H9 (cell line): ENCODE results near the gene RAB19. TPM values are rescaled to one million over a fixed set of nuclear protein-coding genes. Genes with fewer than 3 reads are reported as not detected.

Experiments used
- DNase-seq: peaks from one replicate; pipeline ENCODE4 v3.0.0-alpha.2; 2017
- H2AFZ ChIP-seq: one replicate; pipeline ENCODE4 v1.6.1; 2013; ENCODE audit warnings: mild to moderate bottlenecking, low read length, control low read depth, moderate library complexity
- H2AK5ac ChIP-seq: 2 replicates; pipeline ENCODE4 v1.6.1; 2013; ENCODE audit warnings: low read length, control low read depth, mixed read lengths; ENCODE audit not compliant: insufficient read length
- H2BK120ac ChIP-seq: one replicate; pipeline ENCODE4 v1.6.1; 2013; ENCODE audit warnings: low read depth, mild to moderate bottlenecking, low read length, control low read depth, inconsistent platforms; ENCODE audit not compliant: poor library complexity, severe bottlenecking
- H2BK12ac ChIP-seq: 2 replicates; pipeline ENCODE4 v1.6.1; 2013; ENCODE audit warnings: low read length, control low read depth, mixed read lengths, low read depth; ENCODE audit not compliant: insufficient read length
- H2BK15ac ChIP-seq: 2 replicates; pipeline ENCODE4 v1.6.1; 2013; ENCODE audit warnings: low read depth, low read length, control low read depth
- H2BK20ac ChIP-seq: one replicate; pipeline ENCODE4 v1.6.1; 2013; ENCODE audit warnings: low read depth, mild to moderate bottlenecking, low read length, control low read depth, inconsistent platforms; ENCODE audit not compliant: poor library complexity, severe bottlenecking
- H2BK5ac ChIP-seq: 2 replicates; pipeline ENCODE4 v1.6.1; 2013; ENCODE audit warnings: low read length, control low read depth, mixed read lengths; ENCODE audit not compliant: insufficient read length
- H3K14ac ChIP-seq: 2 replicates; pipeline ENCODE4 v1.6.1; 2013; ENCODE audit warnings: low read length, control low read depth; ENCODE audit not compliant: insufficient read depth
- H3K18ac ChIP-seq: 2 replicates; pipeline ENCODE4 v1.6.1; 2013; ENCODE audit warnings: low read depth, mild to moderate bottlenecking, mixed read lengths, low read length, control low read depth; ENCODE audit not compliant: insufficient read length
- H3K23ac ChIP-seq: 2 replicates; pipeline ENCODE4 v1.6.1; 2013; ENCODE audit warnings: low read length, control low read depth, mixed read lengths, low read depth; ENCODE audit not compliant: insufficient read length
- H3K23me2 ChIP-seq: 2 replicates; pipeline ENCODE4 v1.6.1; 2013; ENCODE audit warnings: low read depth, mild to moderate bottlenecking, mixed read lengths, low read length, control low read depth; ENCODE audit not compliant: insufficient read length, poor library complexity, severe bottlenecking
- H3K27ac ChIP-seq: 2 replicates; pipeline ENCODE4 v1.5.1; 2013; ENCODE audit warnings: low read length, control low read depth, mixed read lengths, low read depth; ENCODE audit not compliant: insufficient read length
- H3K27me3 ChIP-seq: 2 replicates; pipeline ENCODE4 v1.6.1; 2013; ENCODE audit warnings: low read length, control low read depth, inconsistent platforms; ENCODE audit not compliant: insufficient read depth
- H3K4ac ChIP-seq: 2 replicates; pipeline ENCODE4 v1.6.1; 2013; ENCODE audit warnings: low read depth, mild to moderate bottlenecking, control low read depth, inconsistent platforms, low read length, moderate library complexity
- H3K4me1 ChIP-seq: 2 replicates; pipeline ENCODE4 v1.6.1; 2013; ENCODE audit warnings: low read length, control low read depth, inconsistent platforms; ENCODE audit not compliant: insufficient read depth
- H3K4me2 ChIP-seq: 2 replicates; pipeline ENCODE4 v1.6.1; 2013; ENCODE audit warnings: low read length, control low read depth, mixed read lengths; ENCODE audit not compliant: insufficient read length, insufficient read depth
- H3K56ac ChIP-seq: 2 replicates; pipeline ENCODE4 v1.6.1; 2013; ENCODE audit warnings: low read depth, mild to moderate bottlenecking, mixed read lengths, low read length, control low read depth; ENCODE audit not compliant: insufficient read length
- H3K79me1 ChIP-seq: 2 replicates; pipeline ENCODE4 v1.6.1; 2013; ENCODE audit warnings: low read depth, mild to moderate bottlenecking, moderate library complexity, low read length, control low read depth, inconsistent platforms; ENCODE audit not compliant: insufficient read depth, poor library complexity, severe bottlenecking
- H3K79me2 ChIP-seq: 2 replicates; pipeline ENCODE4 v1.6.1; 2013; ENCODE audit warnings: low read length, control low read depth, inconsistent platforms; ENCODE audit not compliant: insufficient read depth
- H3K9ac ChIP-seq: 2 replicates; pipeline ENCODE4 v1.6.1; 2013; ENCODE audit warnings: low read length, control low read depth, mixed read lengths; ENCODE audit not compliant: insufficient read length; ENCODE audit errors: extremely low read depth
- H3K9me3 ChIP-seq: one replicate; pipeline ENCODE4 v1.6.1; 2013; ENCODE audit warnings: low read depth, low read length, inconsistent platforms; ENCODE audit not compliant: control insufficient read depth
- H3T11ph ChIP-seq: one replicate; pipeline ENCODE4 v1.6.1; 2013; ENCODE audit warnings: mild to moderate bottlenecking, low read length, control low read depth, inconsistent platforms
- H4K20me1 ChIP-seq: one replicate; pipeline ENCODE4 v1.6.1; 2013; ENCODE audit not compliant: control insufficient read depth, insufficient read length, insufficient read depth
- H4K5ac ChIP-seq: 2 replicates; pipeline ENCODE4 v1.6.1; 2013; ENCODE audit warnings: low read depth, mild to moderate bottlenecking, mixed read lengths, low read length, control low read depth; ENCODE audit not compliant: insufficient read length
- H4K8ac ChIP-seq: replicated peaks from 2 replicates; pipeline ENCODE4 v1.6.1; 2013; ENCODE audit warnings: low read length, control low read depth, mixed read lengths, low read depth; ENCODE audit not compliant: insufficient read length
- H4K91ac ChIP-seq: 2 replicates; pipeline ENCODE4 v1.6.1; 2013; ENCODE audit warnings: low read depth, mild to moderate bottlenecking, moderate library complexity, mixed read lengths, low read length, control low read depth; ENCODE audit not compliant: insufficient read length
- H3K27ac Mint-ChIP-seq, 3 experiments: 2 replicates in 2 of 3; 3 replicates in 1 of 3; pipeline ENCODE4 v1.8.0; 2020 to 2021; ENCODE audit warnings: mixed read lengths in 3 of 3, mild to moderate bottlenecking in 1 of 3, moderate library complexity in 1 of 3
- H3K27me3 Mint-ChIP-seq: 2 replicates; pipeline ENCODE4 v1.8.0; 2021; ENCODE audit warnings: low read depth, mild to moderate bottlenecking, moderate library complexity, mixed read lengths
- H3K36me3 Mint-ChIP-seq, 3 experiments: 2 replicates in 2 of 3; 3 replicates in 1 of 3; pipeline ENCODE4 v1.8.0; 2020 to 2021; ENCODE audit warnings: low read depth in 3 of 3, mixed read lengths in 3 of 3; ENCODE audit not compliant: insufficient read depth in 1 of 3
- H3K4me1 Mint-ChIP-seq, 2 experiments: 2 replicates each; pipeline ENCODE4 v1.8.0; 2020; ENCODE audit warnings: mixed read lengths in 2 of 2
- H3K4me3 Mint-ChIP-seq, 2 experiments: 2 replicates in 1 of 2; 3 replicates in 1 of 2; pipeline ENCODE4 v1.8.0; 2020 to 2021; ENCODE audit warnings: mild to moderate bottlenecking in 2 of 2, mixed read lengths in 2 of 2, moderate library complexity in 1 of 2
- H3K9me3 Mint-ChIP-seq, 2 experiments: 2 replicates in 1 of 2; 3 replicates in 1 of 2; pipeline ENCODE4 v1.8.0; 2020; ENCODE audit warnings: mild to moderate bottlenecking in 2 of 2, mixed read lengths in 2 of 2, moderate library complexity in 1 of 2
- CTCF ChIP-seq: fragments of 200-600 bp; sonication (generic); conservative IDR thresholded peaks from 3 replicates; pipeline ENCODE4 v1.8.0; 2021; ENCODE audit warnings: antibody characterized with exemption, mild to moderate bottlenecking
- WGBS: extraction: QIAGEN DNeasy Blood & Tissue Kit; methylation state at CpG from one replicate; pipeline ENCODE4 v1.1.7; 2013; ENCODE audit warnings: missing lambda C conversion rate, low lambda C conversion rate, mixed read lengths; ENCODE audit not compliant: insufficient read length; ENCODE audit errors: extremely low coverage; 5-methylcytosine and 5-hydroxymethylcytosine counted together
- long read RNA-seq: library from polyadenylated mRNA; unstranded; transcript quantifications from one replicate; pipeline ENCODE4 v2.0.0, GENCODE V29; 2020
- total RNA-seq: library from RNA; stranded (reverse); gene quantifications from 2 replicates; pipeline ENCODE4 v1.2.1, GENCODE V29; 2021

RAB19 gene, protein sequence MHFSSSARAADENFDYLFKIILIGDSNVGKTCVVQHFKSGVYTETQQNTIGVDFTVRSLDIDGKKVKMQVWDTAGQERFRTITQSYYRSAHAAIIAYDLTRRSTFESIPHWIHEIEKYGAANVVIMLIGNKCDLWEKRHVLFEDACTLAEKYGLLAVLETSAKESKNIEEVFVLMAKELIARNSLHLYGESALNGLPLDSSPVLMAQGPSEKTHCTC
- 14.4 and 15.1 TPM in 2 replicates for total RNA-seq
- long read RNA-seq, transcript RAB19-202 (4 exons, 645 nt) = major isoform, 6 of 11 reads
- long read RNA-seq, partial matches to known transcripts = 0 of 11 reads
- long read RNA-seq, other reads (novel, unspliced or antisense) = 4 of 11 reads

DNA sequence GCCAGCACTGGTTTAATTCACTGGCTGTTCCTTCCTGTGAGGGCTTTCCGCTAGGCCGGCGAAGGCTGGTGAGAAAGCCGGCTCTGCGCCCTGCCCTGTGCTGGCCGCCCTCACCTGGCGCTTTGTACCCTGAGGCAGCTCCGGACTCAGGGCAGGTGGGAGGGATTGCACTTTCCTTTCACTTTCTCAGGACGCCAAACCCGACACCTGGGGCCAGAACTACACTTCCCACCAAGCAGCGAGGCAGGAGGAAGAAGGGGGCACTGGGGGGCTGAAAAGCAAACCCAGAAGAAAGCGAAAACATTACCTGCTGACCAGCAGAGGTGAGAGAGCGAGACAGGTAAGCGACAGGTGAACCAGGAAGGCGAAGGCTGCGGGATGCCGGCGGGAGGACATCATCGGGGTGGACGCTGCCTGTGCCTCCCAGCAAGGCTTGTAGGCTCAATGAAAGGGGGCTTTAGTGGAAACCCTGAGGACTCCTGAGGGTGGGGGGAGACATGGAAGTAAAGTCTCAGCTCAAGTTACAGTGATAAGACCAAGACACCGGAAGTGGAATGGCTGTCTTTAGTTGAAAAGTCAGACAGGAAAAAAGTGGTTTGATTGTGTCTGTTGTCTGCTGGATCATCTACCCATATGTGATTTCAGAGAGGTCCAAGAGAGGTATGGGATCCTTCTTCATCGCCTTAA lies at the start of gene RAB19:
TSS of gene RAB19 (plus strand) at position 181 of the 687 bp plus-strand sequence. CDS start 3,589 bp downstream, outside the sequence.
- Histone ChIP-seq H3K56ac (no peak within 1 kb of the TSS), H2BK15ac (no peak within 1 kb of the TSS), H4K20me1 (no peaks in the 10 kb centered on the region), H2BK20ac (no peak within 1 kb of the TSS), H3K79me1 (no peaks in the 10 kb centered on the region), H3K23me2 (peaks cover 3% of the 10 kb centered on the region), H4K5ac (no peak within 1 kb of the TSS), H3K27me3 (no peaks in the 10 kb centered on the region), H3K79me2 (no peaks in the 10 kb centered on the region), H3K9ac (peak within 1 kb of the TSS; percentile 38), H3K27ac (no peak within 1 kb of the TSS), H2BK5ac (no peak within 1 kb of the TSS), H3K4me1 (peaks cover 5% of the 10 kb centered on the region; the same call in 1 of the 2 replicates), H4K91ac (no peak within 1 kb of the TSS), H3T11ph (no peak within 1 kb of the TSS), H2AFZ (no peak within 1 kb of the TSS), H3K18ac (peak within 1 kb of the TSS; percentile 16), H3K4ac (no peak within 1 kb of the TSS), H3K4me2 (peak within 1 kb of the TSS; percentile 54), H3K23ac (no peak within 1 kb of the TSS), H3K14ac (peak within 1 kb of the TSS; percentile 6; the same call in 1 of the 2 replicates), H4K8ac (no peak within 1 kb of the TSS), H2BK120ac (no peak within 1 kb of the TSS), H2BK12ac (no peak within 1 kb of the TSS), H3K9me3 (no peaks in the 10 kb centered on the region), H2AK5ac (no peak within 1 kb of the TSS)
- H3K9me3 Mint-ChIP-seq = no peaks in the 10 kb centered on the region; a peak in 1 of 5 replicates
- H3K27me3 Mint-ChIP-seq = no peaks in the 10 kb centered on the region
- no CpG with 5 or more reads among the region's 22 CpGs for WGBS
- no peak for TF ChIP-seq CTCF
- H3K27ac Mint-ChIP-seq = peak within 1 kb of the TSS; percentile 73 to 93 (median 89)
- peaks cover 17 to 23% of the 10 kb centered on the region in 2 experiments for H3K4me1 Mint-ChIP-seq
- peak; percentile 91 for DNase-seq
- H3K4me3 Mint-ChIP-seq = peak within 1 kb of the TSS; percentile 74 to 83
- H3K36me3 Mint-ChIP-seq = peaks cover 4 to 18% (median 15%) of the 10 kb centered on the region in 3 experiments; a peak in 6 of 7 replicates
